CD8-positive, alpha-beta memory T cell (primary cell): ENCODE measurements around the gene HLA-DPB1. TPM values are rescaled to one million over a fixed set of nuclear protein-coding genes. Genes with fewer than 3 reads are reported as not detected.

ENCODE experiments used
- CTCF ChIA-PET: fragments of 350-600 bp; sonication (Branson Sonifier 250); formaldehyde crosslinking; loops from one replicate; lab custom pipeline; 2021; ENCODE audit warnings: antibody characterized with exemption; lab: Charles Lee
- POLR2A ChIA-PET: fragments of 350-600 bp; sonication (Branson Sonifier 250); formaldehyde crosslinking; loops from one replicate; lab custom pipeline; 2021; ENCODE audit warnings: antibody characterized with exemption; lab: Charles Lee
- DNase-seq, 5 donors: peaks; one replicate each; pipeline versions ENCODE4 v3.0.0 to v3.0.0-alpha.2; 2020 to 2022; ENCODE audit warnings: mixed read lengths in 1 of 5
- H3K27ac ChIP-seq: one replicate; pipeline ENCODE4 v1.7.0; 2013; ENCODE audit warnings: low read depth, mild to moderate bottlenecking, low read length, moderate library complexity
- H3K27me3 ChIP-seq: 2 replicates; pipeline ENCODE4 v1.7.0; 2013; ENCODE audit warnings: low read length, mild to moderate bottlenecking; ENCODE audit not compliant: insufficient read depth, poor library complexity, severe bottlenecking
- H3K36me3 ChIP-seq: 2 replicates; pipeline ENCODE4 v1.7.0; 2013; ENCODE audit warnings: mild to moderate bottlenecking, low read length, moderate library complexity; ENCODE audit not compliant: insufficient read depth
- H3K4me1 ChIP-seq: 2 replicates; pipeline ENCODE4 v1.7.0; 2013; ENCODE audit warnings: mild to moderate bottlenecking, low read length, moderate library complexity; ENCODE audit not compliant: insufficient read depth
- H3K4me3 ChIP-seq: 2 replicates; pipeline ENCODE4 v1.7.0; 2013; ENCODE audit warnings: mild to moderate bottlenecking, low read length
- H3K9me3 ChIP-seq: 2 replicates; pipeline ENCODE4 v1.7.0; 2013; ENCODE audit warnings: mild to moderate bottlenecking, low read length
- H3K27ac Mint-ChIP-seq, 8 donors: one replicate each; pipeline ENCODE4 v1.8.0; 2020 to 2021; ENCODE audit warnings: mixed read lengths in 8 of 8, mild to moderate bottlenecking in 6 of 8, inconsistent platforms in 3 of 8, moderate library complexity in 3 of 8
- H3K27me3 Mint-ChIP-seq, 2 donors: one replicate each; pipeline ENCODE4 v1.8.0; 2020 to 2021; ENCODE audit warnings: mixed read lengths in 2 of 2, mild to moderate bottlenecking in 1 of 2, moderate library complexity in 1 of 2
- H3K36me3 Mint-ChIP-seq, 3 donors: one replicate each; pipeline ENCODE4 v1.8.0; 2020 to 2021; ENCODE audit warnings: mixed read lengths in 3 of 3, inconsistent platforms in 1 of 3, mild to moderate bottlenecking in 1 of 3
- H3K4me1 Mint-ChIP-seq, 3 donors: one replicate each; pipeline ENCODE4 v1.8.0; 2020 to 2021; ENCODE audit warnings: mixed read lengths in 3 of 3, inconsistent platforms in 1 of 3, mild to moderate bottlenecking in 1 of 3
- H3K4me3 Mint-ChIP-seq, 7 donors: one replicate each; pipeline ENCODE4 v1.8.0; 2020 to 2021; ENCODE audit warnings: mixed read lengths in 7 of 7, mild to moderate bottlenecking in 6 of 7, moderate library complexity in 4 of 7, inconsistent platforms in 2 of 7
- H3K9me3 Mint-ChIP-seq, 5 donors: one replicate each; pipeline ENCODE4 v1.8.0; 2020 to 2022; ENCODE audit warnings: mixed read lengths in 5 of 5, mild to moderate bottlenecking in 3 of 5, moderate library complexity in 2 of 5, inconsistent platforms in 1 of 5
- polyA plus RNA-seq: library from polyadenylated mRNA; unstranded; fragments of 300-500 nt; fragmentation: Illumina TruSeq; gene quantifications from one replicate; pipeline ENCODE4 v1.2.3, GENCODE V29; 2021
- total RNA-seq, 2 experiments: library from RNA; stranded (reverse); gene quantifications; one replicate each; pipeline ENCODE4 v1.2.3, GENCODE V29; 2021

Gene HLA-DPB1
- total and polyA plus RNA-seq, 3 experiments from 2014 or later = 20.8 to 178 (median 25.1) TPM

GRCh38 chr6:33116841-33117711, 41.3 kb downstream of the HLA-DPB1 start:
- no peaks in the 10 kb centered on the region for H3K9me3 ChIP-seq
- Mint-ChIP-seq H3K27ac (peak overlapping the region in 3 of 8 donors; percentile 33 to 50 (median 40)), H3K9me3 (no peaks in the 10 kb centered on the region), H3K4me3 (peak overlapping the region in 1 of 7 donors; percentile 8), H3K36me3 (no peaks in the 10 kb centered on the region), H3K4me1 (peaks cover 10 to 21% (median 19%) of the 10 kb centered on the region in 3 donors), H3K27me3 (peaks cover 45 to 86% of the 10 kb centered on the region in 2 donors)
- peaks cover 27% of the 10 kb centered on the region for H3K27me3 ChIP-seq
- no peak for DNase-seq
- no peaks in the 10 kb centered on the region for H3K4me1 ChIP-seq
- no peaks in the 10 kb centered on the region for H3K36me3 ChIP-seq
- no peak overlapping the region for H3K4me3 ChIP-seq
- POLR2A ChIA-PET = no interaction called here
- no peak overlapping the region for H3K27ac ChIP-seq
- CTCF ChIA-PET = interaction anchor here (1.0 to 1.7 kb wide), 3 partner anchors 131 to 184 kb away, joined by 3 read pairs; no protein-coding TSS in a partner anchor

GRCh38 chr6:33117811-33118277, 42.1 kb downstream of the HLA-DPB1 start:
- H3K4me1 Mint-ChIP-seq = peaks cover 10 to 21% (median 19%) of the 10 kb centered on the region in 3 donors

GRCh38 chr6:33118525-33119123, 42.8 kb downstream of the HLA-DPB1 start:
- peak overlapping the region in 1 of 7 donors; percentile 56 for H3K4me3 Mint-ChIP-seq
- Histone ChIP-seq H3K27me3 (peaks cover 27% of the 10 kb centered on the region), H3K4me3 (no peak overlapping the region), H3K4me1 (no peaks in the 10 kb centered on the region), H3K9me3 (no peaks in the 10 kb centered on the region), H3K27ac (no peak overlapping the region), H3K36me3 (no peaks in the 10 kb centered on the region)
- ChIA-PET CTCF (interaction anchor here (1.0 to 3.6 kb wide), 4 partner anchors 31 to 152 kb away, joined by 3 to 26 read pairs (median 6); no protein-coding TSS in a partner anchor), POLR2A (no interaction called here)
- H3K27me3 Mint-ChIP-seq = peaks cover 33 to 71% of the 10 kb centered on the region in 2 donors
- H3K36me3 Mint-ChIP-seq = peaks cover 0 to under 1% (median 0%) of the 10 kb centered on the region in 3 donors
- H3K27ac Mint-ChIP-seq = no peak overlapping the region
- peaks cover 1 to 5% (median 4%) of the 10 kb centered on the region in 5 donors for H3K9me3 Mint-ChIP-seq
- peaks cover 10 to 21% (median 19%) of the 10 kb centered on the region in 3 donors for H3K4me1 Mint-ChIP-seq
- peak in 2 of 5 donors; percentile 58 to 60 for DNase-seq

More at GRCh38 chr6:33117811-33118277, 42.1 kb downstream of the HLA-DPB1 start:
- Mint-ChIP-seq H3K36me3 (no peaks in the 10 kb centered on the region), H3K27ac (peak overlapping the region in 1 of 8 donors; percentile 40), H3K27me3 (peaks cover 40 to 78% of the 10 kb centered on the region in 2 donors), H3K4me3 (peak overlapping the region in 1 of 7 donors; percentile 6), H3K9me3 (no peaks in the 10 kb centered on the region)
- no peak overlapping the region for H3K27ac ChIP-seq
- no peak overlapping the region for H3K4me3 ChIP-seq
- DNase-seq = no peak
- ChIA-PET CTCF (interaction anchor here (1.0 to 1.7 kb wide), 2 partner anchors 66 to 185 kb away, joined by 3 read pairs; no protein-coding TSS in a partner anchor), POLR2A (no interaction called here)
- H3K4me1 ChIP-seq = no peaks in the 10 kb centered on the region
- H3K27me3 ChIP-seq = peaks cover 27% of the 10 kb centered on the region
- no peaks in the 10 kb centered on the region for H3K36me3 ChIP-seq
- no peaks in the 10 kb centered on the region for H3K9me3 ChIP-seq

- no peak overlapping the region for H3K4me3 ChIP-seq
- H3K27me3 ChIP-seq = peaks cover 20% of the 10 kb centered on the region
- Mint-ChIP-seq H3K27me3 (peaks cover 26 to 58% of the 10 kb centered on the region in 2 donors), H3K4me3 (no peak overlapping the region), H3K4me1 (peaks cover 10 to 21% (median 19%) of the 10 kb centered on the region in 3 donors), H3K9me3 (peaks cover 6 to 14% (median 9%) of the 10 kb centered on the region in 5 donors), H3K27ac (no peak overlapping the region), H3K36me3 (peaks cover 0 to 7% (median 2%) of the 10 kb centered on the region in 3 donors)
- no peak overlapping the region for H3K27ac ChIP-seq
- DNase-seq = no peak
- no peaks in the 10 kb centered on the region for H3K4me1 ChIP-seq
- H3K9me3 ChIP-seq = peaks cover 6% of the 10 kb centered on the region
- CTCF ChIA-PET = interaction anchor here (0.8 to 3.6 kb wide), 6 partner anchors 8 to 150 kb away, joined by 3 to 26 read pairs (median 4); no protein-coding TSS in a partner anchor
- H3K36me3 ChIP-seq = no peaks in the 10 kb centered on the region
- POLR2A ChIA-PET = no interaction called here
Measured at GRCh38 chr6:33120001-33120400, 44.2 kb downstream of the HLA-DPB1 start.

GRCh38 chr6:33123181-33123580, 47.4 kb downstream of the HLA-DPB1 start:
- H3K27ac Mint-ChIP-seq = no peak overlapping the region
- peaks cover 8 to 16% (median 9%) of the 10 kb centered on the region in 5 donors for H3K9me3 Mint-ChIP-seq
- no peaks in the 10 kb centered on the region for H3K27me3 ChIP-seq
- H3K4me3 ChIP-seq = no peak overlapping the region
- H3K36me3 ChIP-seq = no peaks in the 10 kb centered on the region
- CTCF ChIA-PET = interaction anchor here (1.2 kb wide), 1 partner anchor 125 kb away, joined by 3 read pairs; no protein-coding TSS in a partner anchor
- H3K36me3 Mint-ChIP-seq = peaks cover 0 to 7% (median 2%) of the 10 kb centered on the region in 3 donors
- H3K4me3 Mint-ChIP-seq = no peak overlapping the region
- POLR2A ChIA-PET = no interaction called here
- H3K9me3 ChIP-seq = peaks cover 6% of the 10 kb centered on the region
- peaks cover 3 to 4% (median 4%) of the 10 kb centered on the region in 3 donors for H3K4me1 Mint-ChIP-seq
- peaks cover 12 to 44% of the 10 kb centered on the region in 2 donors for H3K27me3 Mint-ChIP-seq
- no peaks in the 10 kb centered on the region for H3K4me1 ChIP-seq
- no peak for DNase-seq
- H3K27ac ChIP-seq = no peak overlapping the region

- POLR2A ChIA-PET = no interaction called here
- Mint-ChIP-seq H3K27me3 (peaks cover 10 to 42% of the 10 kb centered on the region in 2 donors), H3K4me1 (no peaks in the 10 kb centered on the region), H3K4me3 (no peak overlapping the region), H3K27ac (peak overlapping the region in 1 of 8 donors; percentile 3), H3K9me3 (peaks cover 8 to 16% (median 9%) of the 10 kb centered on the region in 5 donors), H3K36me3 (peaks cover 0 to 7% (median 2%) of the 10 kb centered on the region in 3 donors)
- H3K4me3 ChIP-seq = no peak overlapping the region
- no peaks in the 10 kb centered on the region for H3K27me3 ChIP-seq
- H3K27ac ChIP-seq = no peak overlapping the region
- peak in 1 of 5 donors; percentile 13 for DNase-seq
- no peaks in the 10 kb centered on the region for H3K36me3 ChIP-seq
- H3K4me1 ChIP-seq = no peaks in the 10 kb centered on the region
- H3K9me3 ChIP-seq = peaks cover 6% of the 10 kb centered on the region
- CTCF ChIA-PET = interaction anchor here (1.2 kb wide), 1 partner anchor 124 kb away, joined by 3 read pairs; no protein-coding TSS in a partner anchor
Measured at GRCh38 chr6:33123732-33124524, 48.1 kb downstream of the HLA-DPB1 start.

- Histone ChIP-seq H3K9me3 (peaks cover 6% of the 10 kb centered on the region), H3K27me3 (no peaks in the 10 kb centered on the region), H3K4me3 (no peak overlapping the region), H3K36me3 (no peaks in the 10 kb centered on the region), H3K27ac (no peak overlapping the region), H3K4me1 (no peaks in the 10 kb centered on the region)
- no peak for DNase-seq
- Mint-ChIP-seq H3K4me1 (no peaks in the 10 kb centered on the region), H3K27ac (no peak overlapping the region), H3K27me3 (peaks cover 10 to 38% of the 10 kb centered on the region in 2 donors), H3K36me3 (peaks cover 0 to 7% (median 2%) of the 10 kb centered on the region in 3 donors), H3K9me3 (peaks cover 8 to 16% (median 9%) of the 10 kb centered on the region in 5 donors), H3K4me3 (no peak overlapping the region)
- ChIA-PET POLR2A (no interaction called here), CTCF (interaction anchor here (1.2 kb wide), 1 partner anchor 124 kb away, joined by 3 read pairs; no protein-coding TSS in a partner anchor)
Measured at GRCh38 chr6:33124525-33124901, 48.7 kb downstream of the HLA-DPB1 start.
